ENCODE measurements around the gene ZKSCAN1.
"Not testable (repeated sequence)": the region's sequence is repeated elsewhere in the genome, so short reads cannot be mapped to it uniquely, and the experiment has no call there.

The ZKSCAN1 gene

GRCh38 chr7:100015232-100016214, at the start of gene ZKSCAN1:
ZKSCAN1 (plus strand) TSS chr7:100015596; CDS start chr7:100023507, 7,911 bp downstream.
- DNase-seq: peak; percentile 92

DNA sequence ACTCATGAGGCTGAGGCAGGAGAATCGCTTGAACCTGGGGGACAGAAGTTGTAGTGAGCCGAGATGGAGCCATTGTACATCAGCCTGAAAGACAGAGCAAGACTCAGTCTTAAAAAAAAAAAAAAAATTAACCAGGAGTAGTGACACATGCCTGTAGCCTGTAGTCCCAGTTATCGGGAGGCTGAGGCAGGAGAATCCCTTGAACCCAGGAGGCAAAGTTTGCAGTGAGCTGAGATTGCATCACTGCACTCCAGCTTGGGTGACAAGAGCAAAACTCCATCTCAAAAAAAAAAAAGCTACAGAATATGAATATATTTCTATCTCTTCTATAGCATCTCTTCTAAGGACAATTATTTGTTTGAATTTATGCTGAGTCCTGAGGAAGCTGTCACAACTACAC, 46.1 kb upstream of the ZKSCAN1 start:
- no peak for DNase-seq

DNA sequence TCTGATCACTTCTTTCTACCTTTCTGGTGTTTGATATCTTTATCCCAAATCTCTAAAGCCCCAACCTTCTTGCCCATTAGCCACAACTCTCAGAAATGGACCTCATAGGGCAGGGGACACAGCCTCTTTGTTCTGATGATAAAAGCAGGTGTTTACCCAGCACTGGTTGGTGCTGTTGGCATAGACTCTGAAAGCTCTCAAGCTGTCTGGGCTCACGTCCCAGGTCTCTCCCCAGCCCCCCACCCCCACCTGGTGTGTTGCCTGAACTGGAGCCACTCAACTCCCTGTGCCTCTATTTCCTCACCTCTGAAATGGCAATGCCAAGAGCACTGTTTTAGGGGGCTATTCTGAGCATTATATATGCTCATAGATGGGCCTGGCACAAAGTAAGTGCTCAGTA, 45.6 kb upstream of the ZKSCAN1 start:
- DNase-seq: not testable (repeated sequence)

GRCh38 chr7:99971242-99971641, 44.2 kb upstream of the ZKSCAN1 start:
- no peak for DNase-seq

GRCh38 chr7:99973817-99974216, 41.6 kb upstream of the ZKSCAN1 start:
- not testable (repeated sequence) for DNase-seq

GRCh38 chr7:99974681-99975080, 40.7 kb upstream of the ZKSCAN1 start:
- DNase-seq: no peak

DNA sequence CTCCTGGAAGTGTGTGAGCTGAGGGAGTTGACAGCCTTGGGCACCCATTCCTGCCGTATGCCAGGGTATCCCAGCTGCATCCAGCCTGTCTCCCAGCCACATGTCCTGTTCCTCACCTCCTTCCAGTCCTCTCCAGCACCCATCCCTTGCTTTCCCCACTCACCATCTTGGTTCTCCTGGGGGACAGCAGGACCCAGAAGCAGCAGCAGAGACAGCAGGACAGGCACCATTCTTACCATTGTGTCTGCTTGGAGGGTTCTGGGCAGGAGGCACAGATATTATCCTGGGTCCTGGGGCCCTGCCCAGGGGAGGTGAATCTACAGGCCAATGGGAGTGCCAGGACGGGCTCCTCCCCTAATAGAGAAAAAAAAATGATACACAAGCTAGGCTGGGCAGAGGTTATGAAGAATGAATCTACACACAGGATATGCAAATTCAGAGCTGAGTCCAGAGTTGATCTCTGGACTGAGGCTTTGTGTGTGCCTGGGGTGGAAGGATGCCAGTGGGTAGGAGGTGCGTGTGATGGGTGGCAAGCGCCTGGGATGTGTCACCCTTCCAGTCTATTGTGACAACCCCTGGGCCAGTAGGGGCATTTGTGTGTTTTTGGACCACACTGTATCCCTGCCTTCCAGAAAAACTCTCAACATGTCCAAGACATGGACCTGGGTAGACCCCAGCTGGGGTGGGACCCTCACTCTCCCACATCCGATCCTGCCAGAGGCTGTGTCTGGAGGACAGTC, 39.4 kb upstream of the ZKSCAN1 start, which contains the start of gene AZGP1:
Gene AZGP1 (minus strand): TSS at position 250 of the 740 bp plus-strand sequence. CDS start 11 bp downstream, at position 239.
- DNase-seq: no peak

- no peak for DNase-seq
These were observed 38.8 kb upstream of the ZKSCAN1 start for GRCh38 chr7:99976626-99977025.

GRCh38 chr7:99979814-99980225, 35.6 kb upstream of the ZKSCAN1 start:
- DNase-seq: peak; percentile 70

DNA sequence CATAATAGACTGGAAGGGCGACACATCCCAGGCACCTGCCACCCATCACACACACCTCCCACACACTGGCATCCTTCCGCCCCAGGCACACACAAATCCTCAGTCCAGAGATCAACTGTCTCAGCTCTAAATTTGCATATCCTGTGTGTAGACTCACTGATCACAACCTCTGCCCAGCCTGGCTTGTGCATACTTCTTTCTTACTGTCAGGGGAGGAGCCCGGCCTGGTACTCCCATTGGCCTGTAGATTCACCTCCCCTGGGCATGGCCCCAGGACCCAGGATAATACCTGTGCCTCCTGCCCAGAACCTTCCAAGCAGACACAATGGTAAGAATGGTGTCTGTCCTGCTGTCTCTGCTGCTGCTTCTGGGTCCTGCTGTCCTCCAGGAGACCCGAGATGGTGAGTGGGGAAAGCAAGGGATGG, 34.9 kb upstream of the ZKSCAN1 start:
- DNase-seq: not testable (repeated sequence)

DNA sequence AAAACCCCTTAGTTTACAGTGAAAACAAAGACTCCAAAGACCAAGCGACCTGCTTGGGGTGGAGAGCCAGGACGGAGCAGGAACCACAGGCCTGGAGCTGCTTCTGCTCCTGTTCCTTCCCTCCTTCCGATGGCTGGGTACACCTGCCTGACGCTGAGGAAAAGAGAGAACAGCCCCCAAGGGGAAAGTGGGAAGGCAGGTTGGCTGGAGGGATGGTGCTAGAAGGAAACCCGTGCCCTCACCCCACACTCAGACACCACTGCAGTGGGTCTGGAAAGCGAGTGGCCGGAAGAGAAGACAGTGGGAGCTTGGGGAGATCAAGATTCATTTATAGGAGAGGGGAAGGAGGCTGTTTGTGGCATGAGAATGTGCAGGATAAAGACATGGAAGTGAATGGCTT, 34.3 kb upstream of the ZKSCAN1 start:
- not testable (repeated sequence) for DNase-seq

DNA sequence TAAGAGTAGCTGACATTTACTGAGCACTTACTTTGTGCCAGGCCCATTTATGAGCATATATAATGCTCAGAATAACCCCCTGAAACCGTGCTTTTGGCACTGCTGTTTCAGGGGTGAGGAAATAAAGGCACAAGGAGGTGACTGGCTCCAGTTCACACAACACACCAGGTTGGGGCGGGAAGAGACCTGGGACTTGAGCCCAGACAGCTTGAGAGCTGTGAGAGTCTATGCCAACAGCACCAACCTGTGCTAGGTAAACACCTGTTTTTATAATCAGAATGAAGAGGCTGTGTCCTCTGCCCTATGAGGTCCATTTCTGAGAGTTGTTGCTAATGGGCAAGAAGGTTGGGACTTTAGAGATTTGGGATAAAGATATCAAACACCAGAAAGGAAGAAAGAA, 30.8 kb upstream of the ZKSCAN1 start:
- no peak for DNase-seq

DNA sequence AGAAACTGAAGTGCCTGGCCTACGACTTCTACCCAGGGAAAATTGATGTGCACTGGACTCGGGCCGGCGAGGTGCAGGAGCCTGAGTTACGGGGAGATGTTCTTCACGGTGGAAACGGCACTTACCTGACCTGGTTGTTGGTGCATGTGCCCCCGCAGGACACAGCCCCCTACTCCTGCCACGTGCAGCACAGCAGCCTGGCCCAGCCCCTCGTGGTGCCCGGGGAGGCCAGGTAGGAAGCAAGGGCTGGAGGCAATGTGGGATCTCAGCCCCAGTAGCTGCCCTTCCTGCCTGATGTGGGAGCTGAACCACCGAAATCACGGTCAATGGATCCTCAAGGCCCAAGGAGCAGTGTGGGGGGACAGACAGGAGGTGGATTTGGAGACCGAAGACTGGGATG, 28.1 kb upstream of the ZKSCAN1 start:
- DNase-seq: not testable (repeated sequence)

DNA sequence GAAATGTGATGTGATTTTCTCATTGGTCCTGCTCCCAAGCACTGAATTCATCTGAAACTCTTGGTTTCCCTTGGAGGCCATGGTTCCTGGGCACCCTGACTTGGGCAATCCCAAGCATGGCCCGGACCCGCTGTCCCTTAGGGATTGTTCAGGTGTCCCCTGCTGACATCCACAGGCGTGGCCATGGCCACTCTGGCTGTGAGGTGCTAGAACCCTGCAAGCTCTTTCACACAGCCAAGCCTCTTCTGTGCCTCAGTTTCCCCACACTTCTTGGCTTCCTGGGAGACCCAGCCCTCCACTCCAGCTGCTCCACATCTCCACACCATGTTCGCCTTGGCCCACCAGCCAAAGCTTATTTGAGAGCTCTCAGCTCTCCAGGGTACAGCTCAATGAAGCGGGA, 27.6 kb upstream of the ZKSCAN1 start:
- DNase-seq: no peak

DNA sequence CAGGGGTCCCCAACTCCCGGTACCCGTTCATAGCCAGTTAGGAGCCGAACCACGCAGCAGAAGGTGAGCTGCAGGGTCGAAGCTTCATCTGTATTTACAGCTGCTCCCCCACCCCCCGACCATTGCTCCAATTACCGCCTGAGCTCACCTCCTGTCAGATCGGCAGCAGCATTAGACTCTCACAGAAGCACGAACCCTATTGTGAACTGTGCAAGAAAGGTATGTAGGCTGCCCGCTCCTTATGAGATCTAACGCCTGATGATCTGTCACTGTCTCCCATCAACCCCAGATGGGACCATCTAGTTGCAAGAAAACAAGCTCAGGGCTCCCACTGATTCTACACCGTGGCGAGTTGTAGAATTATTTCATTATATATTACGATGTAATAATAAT, 24.9 kb upstream of the ZKSCAN1 start:
- DNase-seq: no peak

DNA sequence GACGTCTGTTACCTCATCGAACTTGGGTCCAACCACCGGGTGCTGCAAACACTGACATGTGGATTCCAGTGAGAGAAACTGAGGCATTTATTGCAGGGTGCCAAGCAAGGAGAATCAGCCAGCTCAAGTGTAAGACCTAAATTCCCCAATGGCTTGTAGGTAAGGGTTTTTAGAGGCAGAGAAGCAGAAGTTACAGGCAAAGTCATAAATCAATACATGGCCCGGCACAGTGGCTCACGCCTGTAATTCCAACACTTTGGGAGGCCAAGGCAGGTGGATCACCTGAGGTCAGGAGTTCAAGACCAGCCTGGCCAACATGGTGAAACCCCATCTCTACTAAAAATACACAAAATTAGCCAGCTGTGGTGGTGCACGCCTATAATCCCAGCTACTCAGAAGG, 23.9 kb upstream of the ZKSCAN1 start:
- not testable (repeated sequence) for DNase-seq

- no peak for DNase-seq
These were observed 22.9 kb upstream of the ZKSCAN1 start for GRCh38 chr7:99992330-99993038.

DNA sequence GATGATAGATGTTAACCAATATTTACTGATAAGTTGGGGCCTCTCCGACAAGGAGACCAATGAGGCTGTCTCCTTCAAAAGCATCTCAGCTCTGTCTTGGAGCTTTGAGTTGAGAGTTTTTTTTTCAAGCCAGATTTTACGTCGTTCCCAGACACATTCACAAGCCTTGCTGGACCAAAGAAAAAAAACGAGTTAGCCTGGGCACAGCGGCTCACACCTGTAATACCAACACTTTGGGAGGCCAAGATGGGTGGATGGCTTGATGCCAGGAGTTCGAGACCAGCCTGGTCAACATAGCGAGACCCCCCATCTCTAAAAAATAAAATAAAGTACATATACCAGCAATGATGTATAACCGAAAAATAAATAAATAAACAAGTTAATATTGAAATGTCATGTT, 20.6 kb upstream of the ZKSCAN1 start:
- no peak for DNase-seq

DNA sequence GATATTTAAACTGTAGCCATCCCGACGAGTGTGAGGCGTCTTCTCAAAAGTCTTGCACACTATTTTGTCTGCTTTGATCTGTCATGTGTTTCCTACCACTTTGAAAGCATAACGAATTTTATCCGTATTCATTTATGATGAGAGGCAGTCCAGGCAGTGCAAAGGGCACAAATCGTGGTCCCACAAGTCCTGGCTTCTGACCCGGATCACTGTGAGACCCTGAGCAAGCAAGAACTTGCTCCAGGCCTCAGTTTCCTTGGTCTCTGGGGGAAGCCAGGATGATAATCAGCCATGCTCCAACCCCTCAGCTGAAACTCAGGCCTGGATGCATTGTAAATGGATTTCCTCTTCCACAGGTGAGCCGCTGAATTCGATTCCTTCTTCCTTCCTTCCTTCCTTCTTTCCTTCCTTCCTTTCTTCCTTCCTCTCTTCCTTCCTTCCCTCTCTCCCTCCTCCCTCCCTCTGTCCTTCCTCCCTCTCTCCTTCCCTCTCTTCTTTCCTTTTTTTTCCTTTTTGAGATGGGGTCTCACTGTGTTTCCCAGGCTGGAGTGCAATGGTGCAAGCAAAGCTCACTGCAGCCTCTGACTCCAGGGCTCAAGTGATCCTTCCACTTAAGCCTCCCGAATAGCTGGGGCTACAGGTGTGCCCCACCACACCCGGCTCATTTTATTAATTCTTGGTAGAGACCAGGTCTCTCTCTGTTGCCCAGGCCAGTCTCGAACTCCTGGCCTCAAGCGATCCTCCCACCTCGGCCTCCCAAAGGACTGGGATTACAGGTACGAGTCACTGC, 18.4 kb upstream of the ZKSCAN1 start:
- DNase-seq: no peak

DNA sequence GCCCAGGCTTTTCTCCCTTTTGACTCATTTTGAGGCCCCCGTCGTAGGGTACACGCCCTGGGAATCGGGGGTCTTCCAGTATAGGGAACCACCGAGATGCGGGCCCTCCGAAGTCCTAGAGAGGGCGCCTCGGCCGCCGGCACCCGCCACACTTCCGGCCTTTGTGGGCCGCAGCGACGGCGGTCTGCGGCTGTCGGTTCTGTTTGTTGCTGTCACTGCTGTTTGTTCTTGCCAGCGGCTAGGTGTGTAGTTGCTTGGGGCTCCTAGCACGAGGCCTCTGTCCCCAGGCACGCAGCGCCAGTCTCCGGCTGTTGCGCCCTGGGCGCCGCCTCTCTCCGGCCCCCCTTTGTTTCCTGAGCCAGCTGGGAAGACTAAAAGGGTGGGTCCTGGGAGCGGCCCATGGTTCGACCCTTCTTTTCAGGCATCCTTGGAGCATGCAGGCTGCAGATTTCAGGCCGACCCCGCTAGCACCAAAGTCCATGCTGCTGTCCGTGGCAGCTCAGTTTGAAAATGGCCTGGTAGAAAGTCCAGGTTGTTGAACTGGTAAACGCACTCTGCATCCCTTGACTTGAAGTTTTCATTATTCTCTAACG, 17.8 kb upstream of the ZKSCAN1 start:
- peak; percentile 74 for DNase-seq

DNA sequence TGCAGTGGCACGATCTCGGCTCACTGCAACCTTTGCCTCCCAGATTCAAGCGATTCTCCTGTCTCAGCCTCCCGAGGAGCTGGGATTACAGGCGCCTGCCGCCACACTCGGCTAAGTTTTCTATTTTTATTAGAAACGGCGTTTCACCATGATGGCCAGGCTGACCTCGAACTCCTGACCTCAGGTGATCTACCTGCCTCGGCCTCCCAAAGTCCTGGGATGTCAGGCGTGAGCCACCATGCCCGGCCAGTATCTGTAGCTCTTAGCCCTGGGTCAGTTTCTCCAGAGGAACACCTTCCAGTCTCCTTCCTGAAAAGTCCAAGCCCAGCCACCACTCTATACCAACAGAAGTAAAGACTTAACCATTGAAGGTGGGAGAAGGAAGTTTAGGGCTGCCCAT, 15.2 kb upstream of the ZKSCAN1 start:
- DNase-seq: no peak
